Mesenchymal stem cell (in vitro differentiated cells and primary cell): Measurements from ENCODE around the gene HS3ST4.

Experiments
- DNase-seq: peaks from one replicate; pipeline ENCODE4 v3.0.0-alpha.2; 2013
- H2AFZ ChIP-seq: one replicate; pipeline ENCODE4 v1.6.1; 2013; ENCODE audit warnings: low read depth, mild to moderate bottlenecking, control low read depth, inconsistent platforms, low read length, moderate library complexity
- H2AK5ac ChIP-seq: 2 replicates; pipeline ENCODE4 v1.6.1; 2013; ENCODE audit warnings: low read length, moderate library complexity, mild to moderate bottlenecking, inconsistent platforms; ENCODE audit not compliant: severe bottlenecking
- H2BK120ac ChIP-seq: one replicate; pipeline ENCODE4 v1.6.1; 2013; ENCODE audit warnings: low read depth, mild to moderate bottlenecking, inconsistent platforms, low read length, moderate library complexity
- H2BK12ac ChIP-seq, 2 experiments: one replicate each; pipeline ENCODE4 v1.6.1; 2013; ENCODE audit warnings: inconsistent platforms in 2 of 2, low read length in 2 of 2, mild to moderate bottlenecking in 2 of 2, moderate library complexity in 2 of 2, control low read depth in 1 of 2
- H2BK15ac ChIP-seq: one replicate; pipeline ENCODE4 v1.6.1; 2013; ENCODE audit warnings: mild to moderate bottlenecking, low read depth, inconsistent platforms; ENCODE audit not compliant: poor library complexity, severe bottlenecking
- H2BK5ac ChIP-seq: 2 replicates; pipeline ENCODE4 v1.6.1; 2013; ENCODE audit warnings: low read depth, mild to moderate bottlenecking, low read length, control low read depth, inconsistent platforms; ENCODE audit not compliant: poor library complexity, severe bottlenecking
- H3K14ac ChIP-seq, 2 experiments: one replicate each; pipeline ENCODE4 v1.6.1; 2013; ENCODE audit warnings: inconsistent platforms in 2 of 2, low read length in 2 of 2, control low read depth in 1 of 2, mild to moderate bottlenecking in 1 of 2, moderate library complexity in 1 of 2
- H3K18ac ChIP-seq, 2 experiments: one replicate each; pipeline ENCODE4 v1.6.1; 2013; ENCODE audit warnings: inconsistent platforms in 2 of 2, low read length in 2 of 2, control low read depth in 1 of 2, low read depth in 1 of 2, mild to moderate bottlenecking in 1 of 2
- H3K23ac ChIP-seq, 2 experiments: one replicate each; pipeline ENCODE4 v1.6.1; 2013; ENCODE audit warnings: inconsistent platforms in 2 of 2, low read length in 2 of 2, mild to moderate bottlenecking in 2 of 2, moderate library complexity in 2 of 2, control low read depth in 1 of 2
- H3K27ac ChIP-seq: 2 replicates; pipeline ENCODE4 v1.5.1; 2013; ENCODE audit warnings: mild to moderate bottlenecking, moderate library complexity, low read length, control low read depth, inconsistent platforms; ENCODE audit not compliant: poor library complexity, severe bottlenecking
- H3K27me3 ChIP-seq, 2 experiments: 2 replicates each; pipeline versions ENCODE4 v1.6.1 to v1.7.0; 2013; ENCODE audit warnings: low read length in 2 of 2, mild to moderate bottlenecking in 2 of 2, moderate library complexity in 2 of 2, control low read depth in 1 of 2, inconsistent platforms in 1 of 2; ENCODE audit not compliant: control insufficient read depth in 1 of 2, insufficient read depth in 1 of 2
- H3K36me3 ChIP-seq, 2 experiments: 2 replicates each; pipeline versions ENCODE4 v1.6.1 to v1.7.0; 2013; ENCODE audit warnings: low read length in 2 of 2, control low read depth in 1 of 2, inconsistent platforms in 1 of 2, low read depth in 1 of 2, mild to moderate bottlenecking in 1 of 2; ENCODE audit not compliant: insufficient read depth in 2 of 2, control insufficient read depth in 1 of 2
- H3K4ac ChIP-seq, 2 experiments: one replicate each; pipeline ENCODE4 v1.6.1; 2013; ENCODE audit warnings: inconsistent platforms in 2 of 2, low read length in 2 of 2, mild to moderate bottlenecking in 2 of 2, moderate library complexity in 2 of 2, control low read depth in 1 of 2, low read depth in 1 of 2
- H3K4me1 ChIP-seq: 2 replicates; pipeline ENCODE4 v1.6.1; 2013; ENCODE audit warnings: low read depth, low read length, control low read depth; ENCODE audit not compliant: control insufficient read depth, insufficient read depth
- H3K4me2 ChIP-seq: 2 replicates; pipeline ENCODE4 v1.6.1; 2013; ENCODE audit warnings: low read length, mild to moderate bottlenecking, inconsistent platforms; ENCODE audit not compliant: poor library complexity, severe bottlenecking
- H3K4me3 ChIP-seq, 2 experiments: 2 replicates each; pipeline versions ENCODE4 v1.5.1 to v1.7.0; 2013; ENCODE audit warnings: low read length in 2 of 2, mild to moderate bottlenecking in 2 of 2, control low read depth in 1 of 2, low read depth in 1 of 2; ENCODE audit not compliant: insufficient read depth in 1 of 2
- H3K79me1 ChIP-seq: replicated peaks from 2 replicates; pipeline ENCODE4 v1.6.1; 2013; ENCODE audit warnings: mild to moderate bottlenecking, control low read depth, low read length, inconsistent platforms; ENCODE audit not compliant: poor library complexity, severe bottlenecking
- H3K9ac ChIP-seq: 2 replicates; pipeline ENCODE4 v1.7.0; 2013; ENCODE audit warnings: mild to moderate bottlenecking, low read length, moderate library complexity
- H3K9me3 ChIP-seq: 2 replicates; pipeline ENCODE4 v1.7.0; 2013; ENCODE audit warnings: mild to moderate bottlenecking, low read length; ENCODE audit not compliant: control insufficient read depth
- H4K8ac ChIP-seq: one replicate; pipeline ENCODE4 v1.6.1; 2013; ENCODE audit warnings: inconsistent platforms, mild to moderate bottlenecking, low read length, moderate library complexity
- H4K91ac ChIP-seq: one replicate; pipeline ENCODE4 v1.6.1; 2013; ENCODE audit warnings: mild to moderate bottlenecking, low read length, inconsistent platforms
- WGBS: methylation state at CpG from one replicate; pipeline ENCODE4 v1.1.7; 2013; ENCODE audit warnings: mixed read lengths; 5-methylcytosine and 5-hydroxymethylcytosine counted together

HS3ST4 gene

GRCh38 chr16:25978218-25978617, 286.5 kb downstream of the HS3ST4 start:
- Histone ChIP-seq H2BK120ac (no peak overlapping the region), H2AFZ (no peak overlapping the region), H2BK12ac (no peak overlapping the region), H3K23ac (no peak overlapping the region), H2AK5ac (no peak overlapping the region), H3K4me1 (no peaks in the 10 kb centered on the region), H3K4me2 (no peak overlapping the region), H3K27me3 (no peaks in the 10 kb centered on the region), H3K27ac (no peak overlapping the region), H3K14ac (no peak overlapping the region), H3K4ac (no peak overlapping the region), H3K18ac (no peak overlapping the region), H3K36me3 (no peaks in the 10 kb centered on the region), H3K79me1 (no peaks in the 10 kb centered on the region), H3K9ac (no peak overlapping the region), H3K4me3 (no peak overlapping the region), H4K91ac (no peak overlapping the region), H3K9me3 (no peaks in the 10 kb centered on the region), H4K8ac (no peak overlapping the region), H2BK15ac (no peak overlapping the region), H2BK5ac (no peak overlapping the region)
- no peak for DNase-seq

- H3K4ac ChIP-seq, result no peak overlapping the region
- H3K79me1 ChIP-seq, result no peaks in the 10 kb centered on the region
- no peak overlapping the region for H2AK5ac ChIP-seq
- H3K9me3 ChIP-seq, result no peaks in the 10 kb centered on the region
- H4K8ac ChIP-seq, result peak overlapping the region; percentile 42
- no peak overlapping the region for H3K23ac ChIP-seq
- WGBS, result 71% methylated on average over 5 of the region's 6 CpGs
- no peak overlapping the region for H3K4me2 ChIP-seq
- no peak overlapping the region for H3K27ac ChIP-seq
- no peak for DNase-seq
- H3K18ac ChIP-seq, result no peak overlapping the region
- H3K27me3 ChIP-seq, result no peaks in the 10 kb centered on the region
- H2BK5ac ChIP-seq, result no peak overlapping the region
- H4K91ac ChIP-seq, result no peak overlapping the region
- H3K4me3 ChIP-seq, result no peak overlapping the region
- no peak overlapping the region for H2BK120ac ChIP-seq
- H3K36me3 ChIP-seq, result no peaks in the 10 kb centered on the region
- H2AFZ ChIP-seq, result no peak overlapping the region
- no peak overlapping the region for H3K9ac ChIP-seq
- H3K4me1 ChIP-seq, result no peaks in the 10 kb centered on the region
- no peak overlapping the region for H3K14ac ChIP-seq
- no peak overlapping the region for H2BK12ac ChIP-seq
- H2BK15ac ChIP-seq, result no peak overlapping the region
These were observed 296.3 kb downstream of the HS3ST4 start for GRCh38 chr16:25988084-25988483.

GRCh38 chr16:25988882-25989281, 297.1 kb downstream of the HS3ST4 start:
- Histone ChIP-seq H2AK5ac (no peak overlapping the region), H3K23ac (no peak overlapping the region), H3K27me3 (no peaks in the 10 kb centered on the region), H3K18ac (no peak overlapping the region), H3K4ac (no peak overlapping the region), H2BK5ac (no peak overlapping the region), H3K9ac (no peak overlapping the region), H3K4me2 (no peak overlapping the region), H3K79me1 (no peaks in the 10 kb centered on the region), H3K14ac (no peak overlapping the region), H2BK12ac (no peak overlapping the region), H4K91ac (no peak overlapping the region), H3K4me3 (no peak overlapping the region), H2AFZ (no peak overlapping the region), H3K36me3 (no peaks in the 10 kb centered on the region), H3K4me1 (no peaks in the 10 kb centered on the region), H2BK120ac (no peak overlapping the region), H3K27ac (no peak overlapping the region), H4K8ac (no peak overlapping the region), H3K9me3 (no peaks in the 10 kb centered on the region), H2BK15ac (no peak overlapping the region)
- WGBS, result 76% methylated on average over 6 of the region's 7 CpGs
- no peak for DNase-seq

- no peaks in the 10 kb centered on the region for H3K4me1 ChIP-seq
- no peak for DNase-seq
- H4K91ac ChIP-seq, result no peak overlapping the region
- no peak overlapping the region for H2BK120ac ChIP-seq
- H4K8ac ChIP-seq, result no peak overlapping the region
- no peak overlapping the region for H3K27ac ChIP-seq
- H3K14ac ChIP-seq, result no peak overlapping the region
- H2AK5ac ChIP-seq, result no peak overlapping the region
- H2BK12ac ChIP-seq, result no peak overlapping the region
- H2AFZ ChIP-seq, result no peak overlapping the region
- no peak overlapping the region for H2BK5ac ChIP-seq
- H2BK15ac ChIP-seq, result no peak overlapping the region
- H3K27me3 ChIP-seq, result no peaks in the 10 kb centered on the region
- peaks cover 4% of the 10 kb centered on the region for H3K9me3 ChIP-seq
- H3K36me3 ChIP-seq, result no peaks in the 10 kb centered on the region
- H3K4ac ChIP-seq, result no peak overlapping the region
- H3K4me2 ChIP-seq, result no peak overlapping the region
- WGBS, result 57% methylated on average over 1 of the region's 2 CpGs
- H3K23ac ChIP-seq, result no peak overlapping the region
- no peaks in the 10 kb centered on the region for H3K79me1 ChIP-seq
- H3K18ac ChIP-seq, result no peak overlapping the region
- H3K9ac ChIP-seq, result no peak overlapping the region
- no peak overlapping the region for H3K4me3 ChIP-seq
These were observed 304.3 kb downstream of the HS3ST4 start for GRCh38 chr16:25996052-25996451.
